Gastrocnemius medialis (tissue), 4 donors: ENCODE data around the gene DRC7. TPM values are rescaled to one million over a fixed set of nuclear protein-coding genes. Genes with fewer than 3 reads are reported as not detected.

Experiments used
- ATAC-seq, 2 donors: fragments of 150-250 bp; one replicate each; pipeline ENCODE4 v1.9.1; 2016
- DNase-seq, 2 donors: peaks; one replicate each; pipeline ENCODE4 v3.0.0-alpha.2; 2019
- H3K27ac ChIP-seq, 4 donors: fragments of 200-600 bp; sonication (generic); 1 replicate in 1 of 4; 2 replicates in 3 of 4; pipeline ENCODE4 v1.5.1; 2016 to 2018; ENCODE audit warnings: mild to moderate bottlenecking in 2 of 4, moderate library complexity in 1 of 4
- H3K27me3 ChIP-seq, 3 donors: fragments of 200-600 bp; sonication (generic) in 2 of 3; 1 replicate in 1 of 3; 2 replicates in 2 of 3; pipeline versions ENCODE4 v1.5.1 to v1.6.0; 2016 to 2019; ENCODE audit warnings: mild to moderate bottlenecking in 1 of 3, moderate library complexity in 1 of 3
- H3K36me3 ChIP-seq, 2 donors: fragments of 200-600 bp; sonication (generic) in 1 of 2; one replicate each; pipeline ENCODE4 v1.5.1; 2017 to 2018
- H3K4me1 ChIP-seq, 2 donors: fragments of 200-600 bp; sonication (generic) in 1 of 2; one replicate each; pipeline ENCODE4 v1.5.1; 2016 to 2017; ENCODE audit warnings: mild to moderate bottlenecking in 2 of 2
- H3K4me3 ChIP-seq, 4 donors: fragments of 200-600 bp; sonication (generic) in 3 of 4; 1 replicate in 1 of 4; 2 replicates in 3 of 4; pipeline ENCODE4 v1.5.1; 2016 to 2019; ENCODE audit warnings: mild to moderate bottlenecking in 2 of 4
- H3K9me3 ChIP-seq, 3 donors: fragments of 200-600 bp; sonication (generic) in 2 of 3; 1 replicate in 1 of 3; 2 replicates in 2 of 3; pipeline ENCODE4 v1.5.1; 2016 to 2019
- CTCF ChIP-seq, 5 experiments: fragments of 450-650 bp in 3 of 5; fragments of 200-600 bp in 2 of 5; sonication (generic) in 2 of 5; IDR thresholded peaks in 4 of 5; conservative IDR thresholded peaks in 1 of 5; 1 replicate in 4 of 5; 2 replicates in 1 of 5; pipeline ENCODE4 v1.5.1; 2016 to 2019; ENCODE audit warnings: antibody characterized with exemption in 5 of 5, mild to moderate bottlenecking in 3 of 5, moderate library complexity in 3 of 5
- POLR2A ChIP-seq, 2 donors: fragments of 450-650 bp; IDR thresholded peaks; one replicate each; pipeline ENCODE4 v1.6.1; 2017; ENCODE audit warnings: antibody characterized with exemption in 2 of 2, mild to moderate bottlenecking in 2 of 2, moderate library complexity in 2 of 2
- in situ Hi-C, 4 donors: fragments of 200-750 bp; cut with MboI; loops; one replicate each; pipeline versions ENCODE4 v1.15.0 to v1.8.0; 2017; ENCODE audit warnings: low sequenced_read_pairs in 4 of 4
- intact Hi-C: fragments of 100-400 bp; cut with DNase I; formaldehyde crosslinking; loops from one replicate; pipeline ENCODE4 v1.15.1; 2023; ENCODE audit warnings: low total_unique reads
- total RNA-seq, 4 donors: library from RNA; depleted of rRNA; stranded (reverse); fragments of >200 nt; gene quantifications; one replicate each; pipeline versions ENCODE4 v1.1.0 to v1.2.3, GENCODE V29; 2016

The DRC7 gene
- total RNA-seq, 4 donors from 2014 or later = not detected

GRCh38 chr16:57750796-57751538, 56.4 kb downstream of the DRC7 start:
- ATAC-seq (no peak), DNase-seq (no peak)
- Histone ChIP-seq H3K4me1 (no peaks in the 10 kb centered on the region), H3K4me3 (no peak overlapping the region), H3K9me3 (no peaks in the 10 kb centered on the region), H3K36me3 (peaks cover 0 to 16% of the 10 kb centered on the region in 2 donors), H3K27me3 (no peaks in the 10 kb centered on the region), H3K27ac (no peak overlapping the region)
- TF ChIP-seq CTCF (IDR thresholded peaks at IDR 0.05 in 4 of 5, conservative IDR thresholded peaks at IDR 0.05 in 1 of 5) (no peak), POLR2A (IDR thresholded peaks at IDR 0.05) (no peak)
- in situ Hi-C loops (loop anchor here in 2 of 4 donors (10.0 to 25.0 kb wide), 2 partner anchors 254 to 261 kb away; partner anchors contain the start of genes USB1 (in 2 of the 2) and ZNF319 (in 2 of the 2)), intact Hi-C loops (no loop called here)

- Histone ChIP-seq H3K36me3 (peaks cover 0 to 20% of the 10 kb centered on the region in 2 donors), H3K9me3 (no peaks in the 10 kb centered on the region), H3K4me1 (no peaks in the 10 kb centered on the region), H3K4me3 (no peak overlapping the region), H3K27me3 (no peaks in the 10 kb centered on the region), H3K27ac (no peak overlapping the region)
- ATAC-seq (no peak), DNase-seq (no peak)
- TF ChIP-seq POLR2A (IDR thresholded peaks at IDR 0.05) = no peak
- no peak for TF ChIP-seq CTCF (IDR thresholded peaks at IDR 0.05 in 4 of 5, conservative IDR thresholded peaks at IDR 0.05 in 1 of 5)
- intact Hi-C loops = no loop called here
- in situ Hi-C loops = loop anchor here in 2 of 4 donors (10.0 to 25.0 kb wide), 2 partner anchors 253 to 261 kb away; partner anchors contain the start of genes USB1 (in 2 of the 2) and ZNF319 (in 2 of the 2)
Observed at GRCh38 chr16:57751539-57752202, 57.1 kb downstream of the DRC7 start.

- peaks cover 0 to 20% of the 10 kb centered on the region in 2 donors for H3K36me3 ChIP-seq
- intact Hi-C loops = no loop called here
- no peak for ATAC-seq
- H3K4me1 ChIP-seq = no peaks in the 10 kb centered on the region
- no peaks in the 10 kb centered on the region for H3K9me3 ChIP-seq
- DNase-seq = no peak
- no peak overlapping the region for H3K27ac ChIP-seq
- TF ChIP-seq CTCF (IDR thresholded peaks at IDR 0.05 in 4 of 5, conservative IDR thresholded peaks at IDR 0.05 in 1 of 5) (no peak), POLR2A (IDR thresholded peaks at IDR 0.05) (no peak)
- H3K4me3 ChIP-seq = no peak overlapping the region
- H3K27me3 ChIP-seq = no peaks in the 10 kb centered on the region
- in situ Hi-C loops = loop anchor here in 2 of 4 donors (10.0 to 25.0 kb wide), 2 partner anchors 253 to 260 kb away; partner anchors contain the start of genes USB1 (in 2 of the 2) and ZNF319 (in 2 of the 2)
Observed at GRCh38 chr16:57752203-57752580, 57.6 kb downstream of the DRC7 start.

GRCh38 chr16:57752581-57753447, 58.2 kb downstream of the DRC7 start:
- Histone ChIP-seq H3K4me3 (no peak overlapping the region), H3K27me3 (no peaks in the 10 kb centered on the region), H3K36me3 (peaks cover 0 to 20% of the 10 kb centered on the region in 2 donors), H3K27ac (no peak overlapping the region), H3K9me3 (no peaks in the 10 kb centered on the region), H3K4me1 (no peaks in the 10 kb centered on the region)
- TF ChIP-seq POLR2A (IDR thresholded peaks at IDR 0.05) (no peak), CTCF (IDR thresholded peaks at IDR 0.05 in 4 of 5, conservative IDR thresholded peaks at IDR 0.05 in 1 of 5) (no peak)
- ATAC-seq (no peak), DNase-seq (no peak)
- intact Hi-C loops (no loop called here), in situ Hi-C loops (loop anchor here in 2 of 4 donors (10.0 to 25.0 kb wide), 2 partner anchors 252 to 259 kb away; partner anchors contain the start of genes USB1 (in 2 of the 2) and ZNF319 (in 2 of the 2))
